Kidney capillary endothelial cell (primary cell): Measurements from ENCODE around the gene GHR.
A peak's percentile ranks its signal among the peaks of the same experiment; 100 is the strongest.
"Not testable (repeated sequence)": the region's sequence is repeated elsewhere in the genome, so short reads cannot be mapped to it uniquely, and the experiment has no call there.

ENCODE experiments used
- DNase-seq: peaks from one replicate; pipeline ENCODE4 v3.0.0-alpha.2; 2018; ENCODE audit warnings: low spot score

Gene GHR

GRCh38 chr5:42718591-42718990 is 295.4 kb downstream of the GHR start:
- DNase-seq: no peak

DNA sequence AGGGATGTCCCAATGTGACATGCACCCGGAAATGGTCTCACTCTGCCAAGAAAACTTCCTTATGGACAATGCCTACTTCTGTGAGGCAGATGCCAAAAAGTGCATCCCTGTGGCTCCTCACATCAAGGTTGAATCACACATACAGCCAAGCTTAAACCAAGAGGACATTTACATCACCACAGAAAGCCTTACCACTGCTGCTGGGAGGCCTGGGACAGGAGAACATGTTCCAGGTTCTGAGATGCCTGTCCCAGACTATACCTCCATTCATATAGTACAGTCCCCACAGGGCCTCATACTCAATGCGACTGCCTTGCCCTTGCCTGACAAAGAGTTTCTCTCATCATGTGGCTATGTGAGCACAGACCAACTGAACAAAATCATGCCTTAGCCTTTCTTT is 295.8 kb downstream of the GHR start:
- no peak for DNase-seq

- no peak for DNase-seq
These were observed 297.0 kb downstream of the GHR start for GRCh38 chr5:42720251-42720650.

DNA sequence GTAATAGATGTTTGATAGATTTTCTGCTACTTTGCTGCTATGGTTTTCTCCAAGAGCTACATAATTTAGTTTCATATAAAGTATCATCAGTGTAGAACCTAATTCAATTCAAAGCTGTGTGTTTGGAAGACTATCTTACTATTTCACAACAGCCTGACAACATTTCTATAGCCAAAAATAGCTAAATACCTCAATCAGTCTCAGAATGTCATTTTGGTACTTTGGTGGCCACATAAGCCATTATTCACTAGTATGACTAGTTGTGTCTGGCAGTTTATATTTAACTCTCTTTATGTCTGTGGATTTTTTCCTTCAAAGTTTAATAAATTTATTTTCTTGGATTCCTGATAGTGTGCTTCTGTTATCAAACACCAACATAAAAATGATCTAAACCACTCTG is 298.2 kb downstream of the GHR start:
- no peak for DNase-seq

DNA sequence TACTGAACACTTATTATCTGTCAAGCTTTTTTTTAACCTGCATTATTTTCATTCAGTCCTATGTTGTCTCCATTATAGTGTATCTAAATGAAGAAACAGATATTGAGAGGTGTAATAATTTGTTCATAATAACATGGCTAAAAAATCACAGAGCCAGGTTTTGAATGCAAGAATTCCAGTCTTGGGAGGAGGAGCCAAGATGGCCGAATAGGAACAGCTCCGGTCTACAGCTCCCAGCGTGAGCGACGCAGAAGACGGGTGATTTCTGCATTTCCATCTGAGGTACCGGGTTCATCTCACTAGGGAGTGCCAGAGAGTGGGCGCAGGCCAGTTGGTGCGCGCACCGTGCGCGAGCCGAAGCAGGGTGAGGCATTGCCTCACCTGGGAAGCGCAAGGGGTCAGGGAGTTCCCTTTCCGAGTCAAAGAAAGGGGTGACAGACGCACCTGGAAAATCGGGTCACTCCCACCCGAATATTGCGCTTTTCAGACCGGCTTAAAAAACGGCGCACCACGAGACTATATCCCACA is 311.4 kb downstream of the GHR start:
- DNase-seq: not testable (repeated sequence)

- no peak for DNase-seq
These were observed 317.7 kb downstream of the GHR start for GRCh38 chr5:42740920-42741319.

GRCh38 chr5:42745426-42745825 is 322.2 kb downstream of the GHR start:
- no peak for DNase-seq

DNA sequence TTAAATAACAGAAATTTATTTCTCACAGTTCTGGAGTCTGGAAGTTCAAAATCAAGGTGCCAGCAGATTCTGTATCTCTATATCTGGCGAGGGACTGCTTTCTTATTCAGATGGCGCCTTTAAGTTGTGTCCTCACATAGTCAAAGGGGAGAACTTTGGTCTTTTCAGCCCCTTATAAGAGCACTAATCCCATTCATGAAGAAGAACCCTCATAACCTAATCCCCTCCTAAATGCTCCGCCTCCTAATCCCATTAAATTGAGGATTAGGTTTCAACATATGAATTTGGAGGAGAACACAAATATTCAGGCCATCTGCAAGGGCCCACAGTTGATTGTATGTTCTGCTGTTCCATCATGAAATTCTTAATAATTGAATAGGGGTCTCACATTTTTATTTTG is 322.6 kb downstream of the GHR start:
- no peak for DNase-seq

GRCh38 chr5:42749020-42749419 is 325.8 kb downstream of the GHR start:
- DNase-seq: no peak

DNA sequence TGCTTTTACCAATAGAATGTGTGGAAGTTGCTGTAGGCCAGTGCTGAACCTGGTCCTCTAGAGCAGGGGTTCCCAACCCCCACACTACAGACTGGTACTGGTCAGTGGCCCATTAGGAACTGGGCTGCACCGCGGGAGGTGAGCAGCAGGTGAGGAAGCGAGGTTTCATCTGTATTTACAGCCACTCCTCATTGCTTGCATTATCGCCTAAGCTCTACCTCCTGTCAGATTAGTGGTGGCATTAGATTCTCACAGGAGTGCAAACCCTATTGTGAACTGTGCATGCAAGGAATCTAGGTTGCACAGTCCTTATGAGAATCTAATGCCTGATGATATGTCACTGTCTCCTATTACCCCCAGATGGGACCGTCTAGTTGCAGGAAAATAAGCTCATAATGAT is 327.3 kb downstream of the GHR start:
- DNase-seq: no peak

DNA sequence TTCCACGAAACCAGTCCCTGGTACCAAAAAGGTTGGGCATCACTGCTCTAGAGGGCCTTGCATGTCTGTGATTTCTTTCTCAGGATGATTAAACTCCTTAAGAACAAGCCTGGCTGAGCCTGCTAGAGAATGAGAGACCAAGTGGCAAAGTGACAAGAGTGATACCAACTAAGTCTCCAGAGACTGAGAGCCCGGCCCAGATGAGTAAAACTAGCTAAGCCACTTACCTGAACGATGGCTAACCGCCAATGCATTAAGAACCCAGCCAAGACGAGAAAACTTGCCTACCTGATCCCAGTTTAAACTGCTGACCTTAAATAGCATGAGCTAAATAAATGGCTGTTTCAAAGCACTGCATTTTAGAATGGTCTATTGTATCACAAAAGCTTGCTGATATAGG is 327.8 kb downstream of the GHR start:
- DNase-seq: no peak

DNA sequence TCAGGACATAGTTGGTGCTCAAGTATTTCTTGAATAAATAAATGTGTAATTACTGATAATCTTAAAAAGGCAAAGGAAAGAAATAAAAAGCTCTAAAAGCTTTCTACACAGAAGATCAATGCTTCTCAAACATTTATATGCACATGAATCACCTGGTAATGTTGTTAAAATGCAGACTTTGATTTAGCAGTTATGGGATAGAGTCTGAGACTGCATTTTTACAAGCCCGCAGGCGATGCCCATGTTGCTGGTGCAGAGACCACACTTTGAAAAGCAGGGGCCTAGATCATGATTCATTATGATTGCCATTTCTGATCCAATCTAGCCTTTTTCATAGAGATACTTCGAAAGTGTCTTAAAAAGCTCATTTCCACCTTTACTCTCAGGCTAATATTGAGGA is 329.9 kb downstream of the GHR start:
- no peak for DNase-seq

- DNase-seq: no peak
These were observed 333.7 kb downstream of the GHR start, which contains the start of gene CCDC152 for GRCh38 chr5:42756606-42757601. Gene CCDC152, plus strand, starts transcription at chr5:42756818. Its CDS starts 2,304 bp downstream, at chr5:42759122.

- DNase-seq: no peak
These were observed 336.2 kb downstream of the GHR start for GRCh38 chr5:42759456-42759855.

DNA sequence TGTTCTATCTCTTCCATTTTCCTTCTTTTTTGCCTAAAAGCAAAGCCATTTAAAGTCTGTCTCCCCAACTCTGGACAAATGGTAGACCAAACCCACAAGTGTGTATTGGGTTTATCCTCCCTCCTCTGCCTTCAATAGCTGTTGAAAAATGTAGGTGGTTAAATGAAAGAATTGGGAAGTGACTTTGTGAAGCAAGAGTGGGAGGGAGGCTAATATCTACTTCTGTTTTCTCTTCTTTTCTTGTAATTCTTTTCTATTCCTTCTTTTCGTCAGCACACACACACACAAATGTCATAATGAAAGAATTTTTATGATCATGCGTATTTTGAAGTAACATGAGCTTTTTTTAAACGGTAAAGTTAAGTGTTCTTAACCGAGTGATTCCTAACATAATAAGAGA is 337.2 kb downstream of the GHR start:
- DNase-seq: no peak

- no peak for DNase-seq
These were observed 338.6 kb downstream of the GHR start for GRCh38 chr5:42761791-42762190.

- DNase-seq: peak; percentile 36
These were observed 344.4 kb downstream of the GHR start for GRCh38 chr5:42767491-42768105.

DNA sequence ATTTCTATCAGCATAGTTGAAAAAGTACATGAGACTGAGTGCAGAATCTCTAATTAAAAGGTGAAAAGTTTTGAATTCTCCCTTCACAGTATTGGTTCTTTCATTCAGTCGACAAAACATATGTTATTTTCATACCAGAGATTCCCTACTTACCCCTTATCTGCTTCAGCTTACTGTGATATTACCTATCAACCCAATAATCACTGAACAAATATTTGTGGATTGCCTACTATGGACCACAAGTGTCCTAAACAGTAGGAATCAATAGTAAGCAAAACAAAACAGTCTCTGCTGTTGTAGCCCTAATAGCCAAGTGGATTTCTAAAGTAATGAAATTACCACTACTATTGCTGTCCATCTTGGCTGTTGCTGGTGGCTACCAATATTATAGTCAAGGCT is 344.9 kb downstream of the GHR start:
- DNase-seq: no peak

DNA sequence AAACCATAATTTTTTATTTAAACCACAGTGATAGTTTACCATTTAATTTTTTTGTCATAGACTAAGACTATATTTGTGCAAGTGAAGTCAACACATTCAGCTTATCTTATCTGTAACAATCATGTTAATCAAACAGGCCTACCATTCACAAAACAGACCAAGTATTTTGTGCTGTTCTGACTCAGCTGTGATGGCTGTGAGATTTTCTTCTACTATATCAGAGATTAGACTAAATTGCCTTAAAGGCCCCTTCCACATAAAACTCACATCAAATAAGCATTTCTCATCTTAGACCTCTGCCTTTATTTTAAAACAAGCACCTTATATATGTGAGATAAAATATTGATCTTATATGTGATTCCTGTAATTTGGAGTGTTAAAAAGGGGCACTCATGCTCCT is 346.8 kb downstream of the GHR start:
- DNase-seq: no peak
